SU-DHL-6 (cell line): ENCODE data around the gene PHKA1.
"Not testable (repeated sequence)": the region's sequence is repeated elsewhere in the genome, so short reads cannot be mapped to it uniquely, and the experiment has no call there.

Experiments used
- EZH2phosphoT487 ChIP-seq: fragments of 200-600 bp; sonication (generic), shearing (Covaris generic); conservative IDR thresholded peaks from 2 replicates; pipeline ENCODE4 v1.6.1; 2018; ENCODE audit warnings: mild to moderate bottlenecking, antibody characterized with exemption, low read length, moderate library complexity, mixed read lengths
- TF ChIP-seq, protein P1 (sequence below): fragments of 200-600 bp; sonication (generic); IDR thresholded peaks from one replicate; pipeline ENCODE4 v1.5.1; 2017; ENCODE audit warnings: antibody characterized with exemption, mild to moderate bottlenecking, low read length, moderate library complexity; ENCODE audit not compliant: insufficient read depth, poor library complexity, severe bottlenecking

DNA sequence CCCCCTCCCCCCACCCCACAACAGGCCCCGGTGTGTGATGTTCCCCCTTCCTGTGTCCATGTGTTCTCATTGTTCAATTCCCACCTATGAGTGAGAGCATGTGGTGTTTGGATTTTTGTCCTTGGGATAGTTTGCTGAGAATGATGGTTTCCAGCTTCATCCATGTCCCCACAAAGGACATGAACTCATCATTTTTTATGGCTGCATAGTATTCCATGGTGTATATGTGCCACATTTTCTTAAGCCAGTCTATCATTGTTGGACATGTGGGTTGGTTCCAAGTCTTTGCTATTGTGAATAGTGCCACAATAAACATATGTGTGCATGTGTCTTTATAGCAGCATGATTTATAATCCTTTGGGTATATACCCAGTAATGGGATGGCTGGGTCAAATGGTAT, 40.2 kb downstream of the PHKA1 start:
- TF ChIP-seq, protein P1, sequence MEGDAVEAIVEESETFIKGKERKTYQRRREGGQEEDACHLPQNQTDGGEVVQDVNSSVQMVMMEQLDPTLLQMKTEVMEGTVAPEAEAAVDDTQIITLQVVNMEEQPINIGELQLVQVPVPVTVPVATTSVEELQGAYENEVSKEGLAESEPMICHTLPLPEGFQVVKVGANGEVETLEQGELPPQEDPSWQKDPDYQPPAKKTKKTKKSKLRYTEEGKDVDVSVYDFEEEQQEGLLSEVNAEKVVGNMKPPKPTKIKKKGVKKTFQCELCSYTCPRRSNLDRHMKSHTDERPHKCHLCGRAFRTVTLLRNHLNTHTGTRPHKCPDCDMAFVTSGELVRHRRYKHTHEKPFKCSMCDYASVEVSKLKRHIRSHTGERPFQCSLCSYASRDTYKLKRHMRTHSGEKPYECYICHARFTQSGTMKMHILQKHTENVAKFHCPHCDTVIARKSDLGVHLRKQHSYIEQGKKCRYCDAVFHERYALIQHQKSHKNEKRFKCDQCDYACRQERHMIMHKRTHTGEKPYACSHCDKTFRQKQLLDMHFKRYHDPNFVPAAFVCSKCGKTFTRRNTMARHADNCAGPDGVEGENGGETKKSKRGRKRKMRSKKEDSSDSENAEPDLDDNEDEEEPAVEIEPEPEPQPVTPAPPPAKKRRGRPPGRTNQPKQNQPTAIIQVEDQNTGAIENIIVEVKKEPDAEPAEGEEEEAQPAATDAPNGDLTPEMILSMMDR = not testable (repeated sequence)
- TF ChIP-seq EZH2phosphoT487 = not testable (repeated sequence)
